ENCODE data around the gene ZNF224.
"Not testable (repeated sequence)": the region's sequence is repeated elsewhere in the genome, so short reads cannot be mapped to it uniquely, and the experiment has no call there.

DNA sequence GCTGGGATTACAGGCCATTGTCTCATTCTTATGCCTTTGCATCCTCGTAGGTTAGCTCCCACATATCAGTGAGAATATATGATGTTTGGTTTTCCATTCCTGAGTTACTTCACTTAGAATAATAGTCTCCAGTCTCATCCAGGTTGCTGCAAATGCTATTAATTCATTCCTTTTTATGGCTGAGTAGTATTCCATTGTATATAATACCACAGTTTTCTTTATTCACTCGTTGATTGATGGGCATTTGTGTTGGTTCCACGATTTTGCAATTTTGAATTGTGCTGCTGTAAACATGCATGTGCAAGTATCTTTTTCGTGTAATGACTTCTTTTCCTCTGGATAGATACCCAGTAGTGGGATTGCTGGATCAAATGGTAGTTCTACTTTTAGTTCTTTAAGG is 27.0 kb downstream of the ZNF224 start:
- TF ChIP-seq, protein P1, sequence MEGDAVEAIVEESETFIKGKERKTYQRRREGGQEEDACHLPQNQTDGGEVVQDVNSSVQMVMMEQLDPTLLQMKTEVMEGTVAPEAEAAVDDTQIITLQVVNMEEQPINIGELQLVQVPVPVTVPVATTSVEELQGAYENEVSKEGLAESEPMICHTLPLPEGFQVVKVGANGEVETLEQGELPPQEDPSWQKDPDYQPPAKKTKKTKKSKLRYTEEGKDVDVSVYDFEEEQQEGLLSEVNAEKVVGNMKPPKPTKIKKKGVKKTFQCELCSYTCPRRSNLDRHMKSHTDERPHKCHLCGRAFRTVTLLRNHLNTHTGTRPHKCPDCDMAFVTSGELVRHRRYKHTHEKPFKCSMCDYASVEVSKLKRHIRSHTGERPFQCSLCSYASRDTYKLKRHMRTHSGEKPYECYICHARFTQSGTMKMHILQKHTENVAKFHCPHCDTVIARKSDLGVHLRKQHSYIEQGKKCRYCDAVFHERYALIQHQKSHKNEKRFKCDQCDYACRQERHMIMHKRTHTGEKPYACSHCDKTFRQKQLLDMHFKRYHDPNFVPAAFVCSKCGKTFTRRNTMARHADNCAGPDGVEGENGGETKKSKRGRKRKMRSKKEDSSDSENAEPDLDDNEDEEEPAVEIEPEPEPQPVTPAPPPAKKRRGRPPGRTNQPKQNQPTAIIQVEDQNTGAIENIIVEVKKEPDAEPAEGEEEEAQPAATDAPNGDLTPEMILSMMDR (conservative IDR thresholded peaks at IDR 0.05; ENCODE audit: low read depth, low read length), result not testable (repeated sequence)
- not testable (repeated sequence) for TF ChIP-seq EZH2phosphoT487 (IDR thresholded peaks at IDR 0.05; ENCODE audit: borderline replicate concordance, low read length)
